Measurements from ENCODE around the gene SESN1.

DNA sequence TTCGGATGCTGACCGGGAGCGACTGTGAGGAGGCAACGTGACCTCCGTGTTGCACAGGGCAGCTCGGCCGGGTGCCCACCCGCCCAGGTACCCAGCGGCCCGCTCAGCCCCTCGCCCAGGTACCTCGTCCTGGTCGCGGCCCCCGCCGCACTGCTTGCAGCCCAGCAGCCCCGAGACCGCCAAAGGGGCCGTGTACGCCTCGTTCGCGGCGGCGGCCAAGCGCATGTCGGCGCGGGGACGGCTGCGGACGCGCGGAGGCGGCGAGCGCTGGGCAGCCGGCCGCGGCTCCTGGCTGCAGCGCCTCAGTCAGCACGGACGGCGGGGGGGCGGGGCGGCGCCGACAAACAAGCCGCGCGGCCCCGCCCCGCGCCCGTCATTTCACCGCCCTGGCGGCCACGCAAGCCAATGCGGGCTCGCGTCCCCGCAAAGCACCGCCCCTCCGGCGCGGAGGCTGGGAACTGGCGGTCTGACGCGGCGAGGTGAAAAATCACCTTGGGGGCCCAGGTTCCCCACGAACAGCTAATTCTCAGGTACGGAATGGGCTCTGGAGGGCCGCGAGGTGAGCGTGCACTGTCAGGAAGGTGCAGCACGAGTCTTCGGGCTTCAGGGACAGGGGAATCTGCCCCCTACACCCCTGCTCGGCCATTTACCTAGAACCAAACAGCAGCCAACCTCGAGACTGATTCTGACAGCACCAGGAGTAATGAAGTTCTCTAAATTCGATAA lies 85.2 kb downstream of the SESN1 start:
- TF ChIP-seq, protein P1, sequence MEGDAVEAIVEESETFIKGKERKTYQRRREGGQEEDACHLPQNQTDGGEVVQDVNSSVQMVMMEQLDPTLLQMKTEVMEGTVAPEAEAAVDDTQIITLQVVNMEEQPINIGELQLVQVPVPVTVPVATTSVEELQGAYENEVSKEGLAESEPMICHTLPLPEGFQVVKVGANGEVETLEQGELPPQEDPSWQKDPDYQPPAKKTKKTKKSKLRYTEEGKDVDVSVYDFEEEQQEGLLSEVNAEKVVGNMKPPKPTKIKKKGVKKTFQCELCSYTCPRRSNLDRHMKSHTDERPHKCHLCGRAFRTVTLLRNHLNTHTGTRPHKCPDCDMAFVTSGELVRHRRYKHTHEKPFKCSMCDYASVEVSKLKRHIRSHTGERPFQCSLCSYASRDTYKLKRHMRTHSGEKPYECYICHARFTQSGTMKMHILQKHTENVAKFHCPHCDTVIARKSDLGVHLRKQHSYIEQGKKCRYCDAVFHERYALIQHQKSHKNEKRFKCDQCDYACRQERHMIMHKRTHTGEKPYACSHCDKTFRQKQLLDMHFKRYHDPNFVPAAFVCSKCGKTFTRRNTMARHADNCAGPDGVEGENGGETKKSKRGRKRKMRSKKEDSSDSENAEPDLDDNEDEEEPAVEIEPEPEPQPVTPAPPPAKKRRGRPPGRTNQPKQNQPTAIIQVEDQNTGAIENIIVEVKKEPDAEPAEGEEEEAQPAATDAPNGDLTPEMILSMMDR (IDR thresholded peaks at IDR 0.05; ENCODE audit: low read length), result no peak
- TF ChIP-seq EZH2phosphoT487 (IDR thresholded peaks at IDR 0.05; ENCODE audit: low read length) (no peak), EZH2 (optimal IDR thresholded peaks at IDR 0.05; ENCODE audit: low read depth, low read length) (no peak)
